GM12865 (cell line): ENCODE measurements around the gene PDCD4.
A peak's percentile ranks its signal among the peaks of the same experiment; 100 is the strongest.

Source experiments
- DNase-seq: peaks from one replicate; pipeline ENCODE4 v3.0.0; 2010; ENCODE audit warnings: low read depth
- H3K4me3 ChIP-seq: 2 replicates; pipeline ENCODE4 v1.5.1; 2011; ENCODE audit warnings: mild to moderate bottlenecking, low read depth, low read length, control low read depth
- TF ChIP-seq, protein P1 (sequence below): IDR thresholded peaks from 2 replicates; pipeline ENCODE4 v1.5.1; 2011; ENCODE audit warnings: low read length, control low read depth, low read depth, inconsistent platforms; ENCODE audit not compliant: insufficient read depth; ENCODE audit errors: missing control alignments

The PDCD4 gene

DNA sequence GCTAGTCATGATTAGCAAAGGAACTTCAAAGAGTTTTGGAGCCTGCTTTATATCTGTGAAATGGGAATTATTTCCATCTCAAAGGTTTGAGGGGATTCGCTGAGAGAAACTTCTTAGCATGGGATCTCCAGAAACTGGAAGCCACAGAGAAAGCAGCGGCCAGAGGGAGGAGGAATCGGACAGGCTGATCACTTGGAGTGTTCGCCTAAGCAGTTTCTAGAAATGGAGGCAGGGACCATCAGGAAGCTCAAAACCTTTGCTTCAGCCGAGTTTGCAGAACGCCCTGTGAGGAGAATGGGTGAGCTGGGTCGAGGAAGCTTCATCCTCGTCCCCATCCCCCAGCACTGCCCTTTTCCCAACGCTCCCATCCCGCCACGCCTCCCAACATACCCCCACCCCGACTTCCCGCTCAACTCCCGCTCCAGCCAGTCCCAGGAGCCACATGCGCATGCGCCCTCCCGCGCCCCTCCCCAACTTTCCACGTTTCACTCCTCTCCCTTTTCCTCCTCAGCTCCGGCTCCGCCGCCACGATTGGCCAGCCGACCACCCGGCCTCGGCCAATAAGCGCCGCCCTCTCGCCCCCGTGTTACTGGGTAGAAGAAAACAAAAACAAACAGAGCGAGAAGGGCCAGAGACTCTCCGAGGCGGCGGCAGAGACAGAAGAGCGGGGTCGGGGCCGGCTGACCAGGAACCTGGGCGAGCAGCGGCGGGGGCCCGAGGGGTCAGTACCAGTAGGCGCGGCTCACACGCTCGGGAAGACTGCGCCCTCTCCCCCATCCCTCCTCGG, at the start of gene PDCD4:
Gene PDCD4 (plus strand): TSS at position 631 of the 787 bp plus-strand sequence. CDS start 4,100 bp downstream, outside the sequence.
- DNase-seq: peak; percentile 97
- peak within 1 kb of the TSS; percentile 95 for H3K4me3 ChIP-seq
- TF ChIP-seq, protein P1, sequence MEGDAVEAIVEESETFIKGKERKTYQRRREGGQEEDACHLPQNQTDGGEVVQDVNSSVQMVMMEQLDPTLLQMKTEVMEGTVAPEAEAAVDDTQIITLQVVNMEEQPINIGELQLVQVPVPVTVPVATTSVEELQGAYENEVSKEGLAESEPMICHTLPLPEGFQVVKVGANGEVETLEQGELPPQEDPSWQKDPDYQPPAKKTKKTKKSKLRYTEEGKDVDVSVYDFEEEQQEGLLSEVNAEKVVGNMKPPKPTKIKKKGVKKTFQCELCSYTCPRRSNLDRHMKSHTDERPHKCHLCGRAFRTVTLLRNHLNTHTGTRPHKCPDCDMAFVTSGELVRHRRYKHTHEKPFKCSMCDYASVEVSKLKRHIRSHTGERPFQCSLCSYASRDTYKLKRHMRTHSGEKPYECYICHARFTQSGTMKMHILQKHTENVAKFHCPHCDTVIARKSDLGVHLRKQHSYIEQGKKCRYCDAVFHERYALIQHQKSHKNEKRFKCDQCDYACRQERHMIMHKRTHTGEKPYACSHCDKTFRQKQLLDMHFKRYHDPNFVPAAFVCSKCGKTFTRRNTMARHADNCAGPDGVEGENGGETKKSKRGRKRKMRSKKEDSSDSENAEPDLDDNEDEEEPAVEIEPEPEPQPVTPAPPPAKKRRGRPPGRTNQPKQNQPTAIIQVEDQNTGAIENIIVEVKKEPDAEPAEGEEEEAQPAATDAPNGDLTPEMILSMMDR: no peak

- no peak for DNase-seq
- no peak overlapping the region for H3K4me3 ChIP-seq
- TF ChIP-seq, protein P1: no peak
Observed at GRCh38 chr10:110822035-110822711, 49.6 kb upstream of the PDCD4 start.

DNA sequence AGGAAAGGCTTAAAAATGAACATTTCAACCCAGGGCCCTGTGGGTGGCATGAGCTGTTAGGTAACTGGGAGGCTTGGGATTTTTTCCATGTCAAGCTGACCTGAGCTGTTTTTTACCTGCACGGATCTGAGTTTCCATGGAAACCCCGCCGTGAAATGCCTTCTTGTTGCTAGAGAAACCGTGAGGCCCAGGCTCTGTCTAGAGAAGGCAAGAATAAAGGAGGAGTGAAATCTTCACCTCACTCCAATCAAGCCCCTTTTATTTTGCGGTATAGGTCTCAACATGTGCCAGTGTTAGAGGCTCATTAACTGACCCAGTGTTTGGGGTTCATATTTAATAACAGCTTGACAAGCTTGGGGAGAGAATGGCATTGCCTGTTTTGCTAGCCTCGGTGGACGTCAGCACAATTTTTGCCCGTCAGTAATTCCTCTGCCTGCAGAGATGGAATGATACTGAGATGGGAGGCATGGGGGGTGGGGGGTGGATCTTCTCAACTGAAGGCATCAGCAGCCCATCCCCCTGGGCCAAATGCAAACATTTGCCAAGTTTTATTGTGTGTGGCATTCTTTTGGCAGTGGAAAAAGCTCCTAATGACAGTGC, 48.9 kb upstream of the PDCD4 start:
- no peak for DNase-seq
- no peak overlapping the region for H3K4me3 ChIP-seq
- TF ChIP-seq, protein P1: no peak

- DNase-seq: no peak
- no peak overlapping the region for H3K4me3 ChIP-seq
- TF ChIP-seq, protein P1: no peak
Observed at GRCh38 chr10:110824152-110824441, 47.6 kb upstream of the PDCD4 start.

DNA sequence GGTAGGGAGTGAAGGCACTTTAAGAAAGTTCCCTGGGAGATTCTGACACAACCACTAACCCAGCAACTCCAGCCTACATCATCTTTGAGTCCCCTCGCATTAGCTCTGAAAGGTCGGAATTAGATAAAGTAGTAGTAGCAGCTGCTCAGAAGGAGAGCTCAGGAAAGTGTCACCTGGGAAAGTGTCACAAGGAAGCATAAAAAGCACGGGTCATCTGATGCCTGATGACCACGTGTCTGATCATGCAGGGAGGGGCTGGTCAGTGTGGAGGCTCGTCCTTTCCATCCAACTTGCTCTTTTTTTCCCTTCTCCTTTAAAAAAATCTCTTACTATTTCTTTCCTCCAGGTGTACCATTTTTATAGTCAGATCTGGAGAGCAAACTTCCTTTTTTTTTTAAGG, 47.1 kb upstream of the PDCD4 start:
- DNase-seq: no peak
- H3K4me3 ChIP-seq: no peak overlapping the region
- TF ChIP-seq, protein P1: no peak

DNA sequence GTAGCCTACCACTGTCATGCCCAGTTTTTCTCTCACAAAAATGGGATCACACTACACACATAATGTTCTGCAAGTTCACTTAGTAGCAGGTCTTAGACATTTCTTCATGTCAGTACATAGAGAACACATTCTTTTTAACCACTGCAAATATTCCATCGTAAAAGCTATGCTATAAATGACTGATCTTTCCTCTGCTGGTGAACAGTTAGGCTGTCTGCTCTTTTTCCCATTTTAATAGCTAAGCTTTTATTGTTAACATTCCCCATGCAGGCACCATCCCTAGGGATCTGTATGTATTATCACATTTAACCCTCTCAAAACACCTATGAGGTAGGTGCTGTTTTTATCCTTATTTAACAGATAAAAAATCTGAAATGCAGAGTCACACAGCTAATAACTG, 46.2 kb upstream of the PDCD4 start:
- no peak overlapping the region for H3K4me3 ChIP-seq
- no peak for DNase-seq
- TF ChIP-seq, protein P1: no peak
